Loucy (cell line): ENCODE results near the gene CD46.
A peak's percentile ranks its signal among the peaks of the same experiment; 100 is the strongest.

ENCODE experiments used
- H2AFZ ChIP-seq: fragments of 200-600 bp; sonication (generic); 2 replicates; pipeline ENCODE4 v1.6.0; 2016; ENCODE audit warnings: antibody characterized with exemption, mild to moderate bottlenecking, low read length, moderate library complexity
- H3F3A ChIP-seq: fragments of 200-600 bp; 2 replicates; pipeline ENCODE4 v1.6.0; 2016; ENCODE audit warnings: antibody characterized with exemption, low read depth, mild to moderate bottlenecking
- H3K27me3 ChIP-seq: fragments of 200-600 bp; sonication (generic); 2 replicates; pipeline ENCODE4 v1.6.1; 2014; ENCODE audit warnings: low read length, mild to moderate bottlenecking; ENCODE audit not compliant: insufficient read depth, poor library complexity, severe bottlenecking
- H3K36me3 ChIP-seq: fragments of 200-600 bp; sonication (generic); 2 replicates; pipeline ENCODE4 v1.6.1; 2016; ENCODE audit warnings: low read length; ENCODE audit not compliant: insufficient read depth
- H3K4me1 ChIP-seq: fragments of 200-600 bp; sonication (generic); 2 replicates; pipeline ENCODE4 v1.5.1; 2014; ENCODE audit warnings: low read length, mild to moderate bottlenecking; ENCODE audit not compliant: insufficient read depth, poor library complexity, severe bottlenecking
- H3K4me2 ChIP-seq: fragments of 200-600 bp; sonication (generic); 2 replicates; pipeline ENCODE4 v1.6.0; 2014; ENCODE audit warnings: antibody characterized with exemption, low read length, low read depth, mild to moderate bottlenecking; ENCODE audit not compliant: poor library complexity, severe bottlenecking
- H3K4me3 ChIP-seq: fragments of 200-600 bp; sonication (generic); 2 replicates; pipeline ENCODE4 v1.5.1; 2014; ENCODE audit warnings: low read length, mild to moderate bottlenecking, mixed read lengths; ENCODE audit not compliant: poor library complexity, severe bottlenecking
- H3K79me2 ChIP-seq: fragments of 200-600 bp; sonication (generic); 2 replicates; pipeline ENCODE4 v1.6.1; 2014; ENCODE audit warnings: low read length; ENCODE audit not compliant: insufficient read depth
- H3K9ac ChIP-seq: fragments of 200-600 bp; sonication (generic); 2 replicates; pipeline ENCODE4 v1.6.0; 2014; ENCODE audit warnings: mild to moderate bottlenecking, low read depth, low read length, moderate library complexity; ENCODE audit not compliant: poor library complexity, severe bottlenecking
- H3K9me2 ChIP-seq: fragments of 200-600 bp; sonication (generic); replicated peaks from 2 replicates; pipeline ENCODE4 v1.6.1; 2016; ENCODE audit warnings: low read depth, low read length, mixed read lengths
- H3K9me3 ChIP-seq: fragments of 200-600 bp; sonication (generic); 2 replicates; pipeline ENCODE4 v1.6.1; 2014; ENCODE audit warnings: mild to moderate bottlenecking, antibody characterized with exemption, low read length, low read depth; ENCODE audit not compliant: insufficient read depth
- H4K20me1 ChIP-seq: fragments of 200-600 bp; sonication (generic); 2 replicates; pipeline ENCODE4 v1.6.0; 2014; ENCODE audit warnings: antibody characterized with exemption, low read length, mild to moderate bottlenecking; ENCODE audit not compliant: insufficient read depth, poor library complexity, severe bottlenecking
- CTCF ChIP-seq: fragments of 200-600 bp; sonication (generic); conservative IDR thresholded peaks from 2 replicates; pipeline ENCODE4 v1.5.1; 2014; ENCODE audit warnings: mild to moderate bottlenecking, antibody characterized with exemption, low read length
- EZH2phosphoT487 ChIP-seq: fragments of 200-600 bp; IDR thresholded peaks from 2 replicates; pipeline ENCODE4 v1.6.1; 2018; ENCODE audit warnings: antibody characterized with exemption, mild to moderate bottlenecking, moderate library complexity, borderline replicate concordance

The CD46 gene

GRCh38 chr1:207793327-207793726 is 41.5 kb downstream of the CD46 start:
- Histone ChIP-seq H3K4me2 (no peak overlapping the region), H4K20me1 (peaks cover 16% of the 10 kb centered on the region), H3K27me3 (no peaks in the 10 kb centered on the region), H2AFZ (no peak overlapping the region), H3F3A (no peaks in the 10 kb centered on the region; the same call in 1 of the 2 replicates), H3K9ac (no peak overlapping the region), H3K4me1 (peaks cover 7% of the 10 kb centered on the region), H3K36me3 (peaks cover 29% of the 10 kb centered on the region; the same call in 1 of the 2 replicates), H3K4me3 (no peak overlapping the region), H3K9me2 (no peaks in the 10 kb centered on the region), H3K9me3 (no peaks in the 10 kb centered on the region), H3K79me2 (no peaks in the 10 kb centered on the region)
- TF ChIP-seq CTCF (no peak), EZH2phosphoT487 (no peak)

- Histone ChIP-seq H3K4me3 (no peak overlapping the region), H3K36me3 (peaks cover 23% of the 10 kb centered on the region; the same call in 1 of the 2 replicates), H3K9me3 (no peaks in the 10 kb centered on the region), H2AFZ (no peak overlapping the region), H4K20me1 (peaks cover 31% of the 10 kb centered on the region), H3K9me2 (no peaks in the 10 kb centered on the region), H3K27me3 (no peaks in the 10 kb centered on the region), H3K79me2 (no peaks in the 10 kb centered on the region), H3F3A (no peaks in the 10 kb centered on the region; the same call in 1 of the 2 replicates), H3K4me1 (peaks cover 23% of the 10 kb centered on the region), H3K9ac (no peak overlapping the region), H3K4me2 (no peak overlapping the region)
- TF ChIP-seq CTCF (no peak), EZH2phosphoT487 (no peak)
Observed at GRCh38 chr1:207794861-207795260, 43.0 kb downstream of the CD46 start.

GRCh38 chr1:207797229-207797973 is 45.5 kb downstream of the CD46 start:
- no peak overlapping the region for H2AFZ ChIP-seq
- no peaks in the 10 kb centered on the region for H3K9me3 ChIP-seq
- peak; percentile 88 for TF ChIP-seq CTCF
- TF ChIP-seq EZH2phosphoT487, result no peak
- no peaks in the 10 kb centered on the region for H3K9me2 ChIP-seq
- no peak overlapping the region for H3K9ac ChIP-seq
- peaks cover 25% of the 10 kb centered on the region for H3K4me1 ChIP-seq
- no peak overlapping the region for H3K4me2 ChIP-seq
- H3F3A ChIP-seq, result peaks cover 6% of the 10 kb centered on the region; the same call in 1 of the 2 replicates
- no peaks in the 10 kb centered on the region for H3K27me3 ChIP-seq
- peaks cover 43% of the 10 kb centered on the region; the same call in 1 of the 2 replicates for H3K36me3 ChIP-seq
- no peaks in the 10 kb centered on the region for H3K79me2 ChIP-seq
- peaks cover 47% of the 10 kb centered on the region for H4K20me1 ChIP-seq
- no peak overlapping the region for H3K4me3 ChIP-seq
